H9 (cell line): ENCODE results near the gene SPTBN5. TPM values are rescaled to one million over a fixed set of nuclear protein-coding genes. Genes with fewer than 3 reads are reported as not detected.

Experiments used
- DNase-seq: peaks from one replicate; pipeline ENCODE4 v3.0.0-alpha.2; 2017
- H2AFZ ChIP-seq: one replicate; pipeline ENCODE4 v1.6.1; 2013; ENCODE audit warnings: mild to moderate bottlenecking, low read length, control low read depth, moderate library complexity
- H2AK5ac ChIP-seq: 2 replicates; pipeline ENCODE4 v1.6.1; 2013; ENCODE audit warnings: low read length, control low read depth, mixed read lengths; ENCODE audit not compliant: insufficient read length
- H2BK120ac ChIP-seq: one replicate; pipeline ENCODE4 v1.6.1; 2013; ENCODE audit warnings: low read depth, mild to moderate bottlenecking, low read length, control low read depth, inconsistent platforms; ENCODE audit not compliant: poor library complexity, severe bottlenecking
- H2BK12ac ChIP-seq: 2 replicates; pipeline ENCODE4 v1.6.1; 2013; ENCODE audit warnings: low read length, control low read depth, mixed read lengths, low read depth; ENCODE audit not compliant: insufficient read length
- H2BK15ac ChIP-seq: 2 replicates; pipeline ENCODE4 v1.6.1; 2013; ENCODE audit warnings: low read depth, low read length, control low read depth
- H2BK20ac ChIP-seq: one replicate; pipeline ENCODE4 v1.6.1; 2013; ENCODE audit warnings: low read depth, mild to moderate bottlenecking, low read length, control low read depth, inconsistent platforms; ENCODE audit not compliant: poor library complexity, severe bottlenecking
- H2BK5ac ChIP-seq: 2 replicates; pipeline ENCODE4 v1.6.1; 2013; ENCODE audit warnings: low read length, control low read depth, mixed read lengths; ENCODE audit not compliant: insufficient read length
- H3K14ac ChIP-seq: 2 replicates; pipeline ENCODE4 v1.6.1; 2013; ENCODE audit warnings: low read length, control low read depth; ENCODE audit not compliant: insufficient read depth
- H3K18ac ChIP-seq: 2 replicates; pipeline ENCODE4 v1.6.1; 2013; ENCODE audit warnings: low read depth, mild to moderate bottlenecking, mixed read lengths, low read length, control low read depth; ENCODE audit not compliant: insufficient read length
- H3K23ac ChIP-seq: 2 replicates; pipeline ENCODE4 v1.6.1; 2013; ENCODE audit warnings: low read length, control low read depth, mixed read lengths, low read depth; ENCODE audit not compliant: insufficient read length
- H3K23me2 ChIP-seq: 2 replicates; pipeline ENCODE4 v1.6.1; 2013; ENCODE audit warnings: low read depth, mild to moderate bottlenecking, mixed read lengths, low read length, control low read depth; ENCODE audit not compliant: insufficient read length, poor library complexity, severe bottlenecking
- H3K27ac ChIP-seq: 2 replicates; pipeline ENCODE4 v1.5.1; 2013; ENCODE audit warnings: low read length, control low read depth, mixed read lengths, low read depth; ENCODE audit not compliant: insufficient read length
- H3K27me3 ChIP-seq: 2 replicates; pipeline ENCODE4 v1.6.1; 2013; ENCODE audit warnings: low read length, control low read depth, inconsistent platforms; ENCODE audit not compliant: insufficient read depth
- H3K4ac ChIP-seq: 2 replicates; pipeline ENCODE4 v1.6.1; 2013; ENCODE audit warnings: low read depth, mild to moderate bottlenecking, control low read depth, inconsistent platforms, low read length, moderate library complexity
- H3K4me1 ChIP-seq: 2 replicates; pipeline ENCODE4 v1.6.1; 2013; ENCODE audit warnings: low read length, control low read depth, inconsistent platforms; ENCODE audit not compliant: insufficient read depth
- H3K4me2 ChIP-seq: 2 replicates; pipeline ENCODE4 v1.6.1; 2013; ENCODE audit warnings: low read length, control low read depth, mixed read lengths; ENCODE audit not compliant: insufficient read length, insufficient read depth
- H3K56ac ChIP-seq: 2 replicates; pipeline ENCODE4 v1.6.1; 2013; ENCODE audit warnings: low read depth, mild to moderate bottlenecking, mixed read lengths, low read length, control low read depth; ENCODE audit not compliant: insufficient read length
- H3K79me1 ChIP-seq: 2 replicates; pipeline ENCODE4 v1.6.1; 2013; ENCODE audit warnings: low read depth, mild to moderate bottlenecking, moderate library complexity, low read length, control low read depth, inconsistent platforms; ENCODE audit not compliant: insufficient read depth, poor library complexity, severe bottlenecking
- H3K79me2 ChIP-seq: 2 replicates; pipeline ENCODE4 v1.6.1; 2013; ENCODE audit warnings: low read length, control low read depth, inconsistent platforms; ENCODE audit not compliant: insufficient read depth
- H3K9ac ChIP-seq: 2 replicates; pipeline ENCODE4 v1.6.1; 2013; ENCODE audit warnings: low read length, control low read depth, mixed read lengths; ENCODE audit not compliant: insufficient read length; ENCODE audit errors: extremely low read depth
- H3K9me3 ChIP-seq: one replicate; pipeline ENCODE4 v1.6.1; 2013; ENCODE audit warnings: low read depth, low read length, inconsistent platforms; ENCODE audit not compliant: control insufficient read depth
- H3T11ph ChIP-seq: one replicate; pipeline ENCODE4 v1.6.1; 2013; ENCODE audit warnings: mild to moderate bottlenecking, low read length, control low read depth, inconsistent platforms
- H4K20me1 ChIP-seq: one replicate; pipeline ENCODE4 v1.6.1; 2013; ENCODE audit not compliant: control insufficient read depth, insufficient read length, insufficient read depth
- H4K5ac ChIP-seq: 2 replicates; pipeline ENCODE4 v1.6.1; 2013; ENCODE audit warnings: low read depth, mild to moderate bottlenecking, mixed read lengths, low read length, control low read depth; ENCODE audit not compliant: insufficient read length
- H4K8ac ChIP-seq: replicated peaks from 2 replicates; pipeline ENCODE4 v1.6.1; 2013; ENCODE audit warnings: low read length, control low read depth, mixed read lengths, low read depth; ENCODE audit not compliant: insufficient read length
- H4K91ac ChIP-seq: 2 replicates; pipeline ENCODE4 v1.6.1; 2013; ENCODE audit warnings: low read depth, mild to moderate bottlenecking, moderate library complexity, mixed read lengths, low read length, control low read depth; ENCODE audit not compliant: insufficient read length
- H3K27ac Mint-ChIP-seq, 3 experiments: 2 replicates in 2 of 3; 3 replicates in 1 of 3; pipeline ENCODE4 v1.8.0; 2020 to 2021; ENCODE audit warnings: mixed read lengths in 3 of 3, mild to moderate bottlenecking in 1 of 3, moderate library complexity in 1 of 3
- H3K27me3 Mint-ChIP-seq: 2 replicates; pipeline ENCODE4 v1.8.0; 2021; ENCODE audit warnings: low read depth, mild to moderate bottlenecking, moderate library complexity, mixed read lengths
- H3K36me3 Mint-ChIP-seq, 3 experiments: 2 replicates in 2 of 3; 3 replicates in 1 of 3; pipeline ENCODE4 v1.8.0; 2020 to 2021; ENCODE audit warnings: low read depth in 3 of 3, mixed read lengths in 3 of 3; ENCODE audit not compliant: insufficient read depth in 1 of 3
- H3K4me1 Mint-ChIP-seq, 2 experiments: 2 replicates each; pipeline ENCODE4 v1.8.0; 2020; ENCODE audit warnings: mixed read lengths in 2 of 2
- H3K4me3 Mint-ChIP-seq, 2 experiments: 2 replicates in 1 of 2; 3 replicates in 1 of 2; pipeline ENCODE4 v1.8.0; 2020 to 2021; ENCODE audit warnings: mild to moderate bottlenecking in 2 of 2, mixed read lengths in 2 of 2, moderate library complexity in 1 of 2
- H3K9me3 Mint-ChIP-seq, 2 experiments: 2 replicates in 1 of 2; 3 replicates in 1 of 2; pipeline ENCODE4 v1.8.0; 2020; ENCODE audit warnings: mild to moderate bottlenecking in 2 of 2, mixed read lengths in 2 of 2, moderate library complexity in 1 of 2
- CTCF ChIP-seq: fragments of 200-600 bp; sonication (generic); conservative IDR thresholded peaks from 3 replicates; pipeline ENCODE4 v1.8.0; 2021; ENCODE audit warnings: antibody characterized with exemption, mild to moderate bottlenecking
- WGBS: extraction: QIAGEN DNeasy Blood & Tissue Kit; methylation state at CpG from one replicate; pipeline ENCODE4 v1.1.7; 2013; ENCODE audit warnings: missing lambda C conversion rate, low lambda C conversion rate, mixed read lengths; ENCODE audit not compliant: insufficient read length; ENCODE audit errors: extremely low coverage; 5-methylcytosine and 5-hydroxymethylcytosine counted together
- total RNA-seq: library from RNA; stranded (reverse); gene quantifications from 2 replicates; pipeline ENCODE4 v1.2.1, GENCODE V29; 2021

Gene SPTBN5
- total RNA-seq, 1 experiment from 2014 or later = 0.90 TPM

GRCh38 chr15:41887893-41888292 lies 6.0 kb downstream of the SPTBN5 start:
- Histone ChIP-seq H3K56ac (no peak overlapping the region), H3K14ac (no peak overlapping the region), H2BK20ac (no peak overlapping the region), H2AK5ac (no peak overlapping the region), H3K9ac (no peak overlapping the region), H2BK12ac (no peak overlapping the region), H2BK15ac (no peak overlapping the region), H3K4me1 (no peaks in the 10 kb centered on the region), H3K23ac (no peak overlapping the region), H3K9me3 (no peaks in the 10 kb centered on the region), H3K4me2 (no peak overlapping the region), H3K4ac (no peak overlapping the region), H2BK5ac (no peak overlapping the region), H3K27me3 (no peaks in the 10 kb centered on the region; the same call in 1 of the 2 replicates), H3K79me1 (no peaks in the 10 kb centered on the region), H3K79me2 (no peaks in the 10 kb centered on the region), H4K8ac (no peak overlapping the region), H3K27ac (no peak overlapping the region), H4K20me1 (no peaks in the 10 kb centered on the region), H2AFZ (no peak overlapping the region), H4K91ac (no peak overlapping the region), H2BK120ac (no peak overlapping the region), H4K5ac (no peak overlapping the region), H3T11ph (no peak overlapping the region), H3K23me2 (no peaks in the 10 kb centered on the region), H3K18ac (no peak overlapping the region)
- no peak for TF ChIP-seq CTCF
- no CpG with 5 or more reads among the region's 9 CpGs for WGBS
- Mint-ChIP-seq H3K36me3 (no peaks in the 10 kb centered on the region; a peak in 1 of 7 replicates), H3K4me1 (peaks cover 11 to 14% of the 10 kb centered on the region in 2 experiments), H3K4me3 (no peak overlapping the region), H3K9me3 (no peaks in the 10 kb centered on the region), H3K27me3 (peaks cover 18% of the 10 kb centered on the region), H3K27ac (no peak overlapping the region)
- no peak for DNase-seq
